Measurements from ENCODE around the gene C19orf25. TPM values are rescaled to one million over a fixed set of nuclear protein-coding genes. Genes with fewer than 3 reads are reported as not detected.

C19orf25 gene
- total RNA-seq, 2 donors from 2014 or later: 40.0 to 51.1 TPM

GRCh38 chr19:1514986-1515721 lies 36.1 kb upstream of the C19orf25 start:
- H3K27me3 ChIP-seq (ENCODE audit: control insufficient read depth, insufficient read depth, low read length, poor library complexity, severe bottlenecking): peaks cover 43% of the 10 kb centered on the region
- no peak for DNase-seq
- TF ChIP-seq CTCF (conservative IDR thresholded peaks at IDR 0.05): no peak
- H3K27ac ChIP-seq (ENCODE audit: low read depth, low read length): no peak overlapping the region
- Mint-ChIP-seq H3K4me3 (no peak overlapping the region), H3K4me1 (no peaks in the 10 kb centered on the region), H3K36me3 (ENCODE audit: low read depth) (no peaks in the 10 kb centered on the region), H3K9me3 (peaks cover 3% of the 10 kb centered on the region), H3K27me3 (ENCODE audit: insufficient read depth) (peaks cover 60% of the 10 kb centered on the region), H3K27ac (no peak overlapping the region)
- H3K9ac ChIP-seq (ENCODE audit: extremely low read depth, low read length, poor library complexity, severe bottlenecking): no peak overlapping the region
- peaks cover 6% of the 10 kb centered on the region for H3K4me1 ChIP-seq (ENCODE audit: control insufficient read depth, insufficient read depth, low read length)
- H3K36me3 ChIP-seq (ENCODE audit: control insufficient read depth, insufficient read depth, low read length): no peaks in the 10 kb centered on the region
- H3K9me3 ChIP-seq (ENCODE audit: control insufficient read depth, low read length): no peaks in the 10 kb centered on the region
- WGBS, 2 experiments (ENCODE audit: insufficient coverage in 1 of 2, insufficient read length in 1 of 2): 80 to 83% methylated on average over 7 to 13 of the region's 14 CpGs
- H3K4me3 ChIP-seq (ENCODE audit: low read length): no peak overlapping the region

GRCh38 chr19:1514295-1514661 lies 35.3 kb upstream of the C19orf25 start:
- no peak overlapping the region for H3K27ac Mint-ChIP-seq
- H3K9me3 Mint-ChIP-seq: peaks cover 3% of the 10 kb centered on the region
- Histone ChIP-seq H3K27me3 (ENCODE audit: control insufficient read depth, insufficient read depth, low read length, poor library complexity, severe bottlenecking) (peaks cover 43% of the 10 kb centered on the region), H3K36me3 (ENCODE audit: control insufficient read depth, insufficient read depth, low read length) (no peaks in the 10 kb centered on the region), H3K27ac (ENCODE audit: low read depth, low read length) (no peak overlapping the region), H3K4me3 (ENCODE audit: low read length) (no peak overlapping the region), H3K9ac (ENCODE audit: extremely low read depth, low read length, poor library complexity, severe bottlenecking) (no peak overlapping the region), H3K4me1 (ENCODE audit: control insufficient read depth, insufficient read depth, low read length) (peaks cover 7% of the 10 kb centered on the region), H3K9me3 (ENCODE audit: control insufficient read depth, low read length) (no peaks in the 10 kb centered on the region)
- no peak for TF ChIP-seq CTCF (conservative IDR thresholded peaks at IDR 0.05)
- H3K36me3 Mint-ChIP-seq (ENCODE audit: low read depth): no peaks in the 10 kb centered on the region
- no peak for DNase-seq
- peaks cover 3% of the 10 kb centered on the region for H3K4me1 Mint-ChIP-seq
- H3K27me3 Mint-ChIP-seq (ENCODE audit: insufficient read depth): peaks cover 65% of the 10 kb centered on the region
- 77 to 78% methylated on average over 3 to 10 of the region's 10 CpGs for WGBS, 2 experiments (ENCODE audit: insufficient coverage in 1 of 2, insufficient read length in 1 of 2)
- H3K4me3 Mint-ChIP-seq: no peak overlapping the region

GRCh38 chr19:1513499-1514294 lies 34.7 kb upstream of the C19orf25 start:
- Histone ChIP-seq H3K9ac (ENCODE audit: extremely low read depth, low read length, poor library complexity, severe bottlenecking) (no peak overlapping the region), H3K27ac (ENCODE audit: low read depth, low read length) (no peak overlapping the region), H3K27me3 (ENCODE audit: control insufficient read depth, insufficient read depth, low read length, poor library complexity, severe bottlenecking) (peaks cover 42% of the 10 kb centered on the region), H3K4me1 (ENCODE audit: control insufficient read depth, insufficient read depth, low read length) (peaks cover 7% of the 10 kb centered on the region), H3K36me3 (ENCODE audit: control insufficient read depth, insufficient read depth, low read length) (no peaks in the 10 kb centered on the region), H3K9me3 (ENCODE audit: control insufficient read depth, low read length) (no peaks in the 10 kb centered on the region), H3K4me3 (ENCODE audit: low read length) (peak overlapping the region; percentile 35)
- Mint-ChIP-seq H3K9me3 (peaks cover 3% of the 10 kb centered on the region), H3K4me3 (no peak overlapping the region), H3K36me3 (ENCODE audit: low read depth) (no peaks in the 10 kb centered on the region), H3K27me3 (ENCODE audit: insufficient read depth) (peaks cover 65% of the 10 kb centered on the region), H3K27ac (no peak overlapping the region), H3K4me1 (peaks cover 3% of the 10 kb centered on the region)
- peak; percentile 83 for TF ChIP-seq CTCF (conservative IDR thresholded peaks at IDR 0.05)
- WGBS, 2 experiments (ENCODE audit: insufficient coverage in 1 of 2, insufficient read length in 1 of 2): 7 to 21% methylated on average over 11 to 52 of the region's 52 CpGs
- peak; percentile 83 for DNase-seq

Measured in endodermal cell (in vitro differentiated cells).